ENCODE measurements around the gene SFPQ.

The SFPQ gene

DNA sequence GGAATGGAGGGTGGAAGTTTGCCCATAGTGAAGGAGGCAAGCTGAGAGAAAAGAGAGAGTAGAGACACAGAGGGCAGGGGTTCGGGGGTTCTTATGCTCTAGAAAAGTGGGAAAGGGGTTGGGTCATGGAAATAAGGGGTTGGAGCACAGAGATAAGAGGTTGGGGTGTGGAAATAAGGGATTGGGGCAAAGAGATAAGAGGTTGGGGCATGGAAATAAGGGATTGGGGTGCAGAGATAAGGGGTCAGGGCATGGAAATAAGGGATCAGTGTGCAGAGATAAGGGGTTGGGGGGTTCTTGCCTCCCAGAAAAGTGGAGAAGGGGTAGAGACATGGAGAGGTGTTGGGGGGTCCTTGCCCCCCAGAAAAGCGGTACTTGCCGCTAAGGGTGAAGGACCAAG, 56.2 kb downstream of the SFPQ start:
- DNase-seq: no peak

All from NCI-H187 (cell line).